Stimulated activated CD4-positive, alpha-beta T cell treated with anti-CD3 and anti-CD28 coated beads, TNF-alpha, amount 100 ng/mL, for 4 hours (primary cell): Measurements from ENCODE around the gene FAM131C.
"Not testable (repeated sequence)": the region's sequence is repeated elsewhere in the genome, so short reads cannot be mapped to it uniquely, and the experiment has no call there.

ENCODE experiments used
- DNase-seq, 3 experiments: peaks; one replicate each; pipeline ENCODE4 v3.0.0-alpha.2; 2020; ENCODE audit warnings: low read depth in 3 of 3

FAM131C gene

DNA sequence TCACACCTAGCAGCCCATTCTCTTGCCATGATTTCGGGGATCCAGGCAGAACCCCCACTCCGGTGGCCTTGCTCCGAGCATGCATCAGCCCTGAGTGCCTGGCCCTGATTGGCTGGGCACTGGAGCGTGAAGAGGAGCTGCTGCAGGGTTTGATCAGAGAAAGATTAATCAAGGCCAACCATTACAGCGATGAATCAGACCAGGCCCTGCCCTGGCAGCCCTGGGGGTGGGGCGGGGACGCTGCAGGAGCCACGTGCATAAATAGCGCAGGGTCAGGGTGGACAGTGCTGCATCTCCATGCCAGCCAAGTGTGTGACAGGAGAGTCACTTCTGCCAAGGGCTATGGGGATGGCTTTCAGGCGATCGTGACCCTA, 3.4 kb upstream of the FAM131C start:
- DNase-seq = no peak

DNA sequence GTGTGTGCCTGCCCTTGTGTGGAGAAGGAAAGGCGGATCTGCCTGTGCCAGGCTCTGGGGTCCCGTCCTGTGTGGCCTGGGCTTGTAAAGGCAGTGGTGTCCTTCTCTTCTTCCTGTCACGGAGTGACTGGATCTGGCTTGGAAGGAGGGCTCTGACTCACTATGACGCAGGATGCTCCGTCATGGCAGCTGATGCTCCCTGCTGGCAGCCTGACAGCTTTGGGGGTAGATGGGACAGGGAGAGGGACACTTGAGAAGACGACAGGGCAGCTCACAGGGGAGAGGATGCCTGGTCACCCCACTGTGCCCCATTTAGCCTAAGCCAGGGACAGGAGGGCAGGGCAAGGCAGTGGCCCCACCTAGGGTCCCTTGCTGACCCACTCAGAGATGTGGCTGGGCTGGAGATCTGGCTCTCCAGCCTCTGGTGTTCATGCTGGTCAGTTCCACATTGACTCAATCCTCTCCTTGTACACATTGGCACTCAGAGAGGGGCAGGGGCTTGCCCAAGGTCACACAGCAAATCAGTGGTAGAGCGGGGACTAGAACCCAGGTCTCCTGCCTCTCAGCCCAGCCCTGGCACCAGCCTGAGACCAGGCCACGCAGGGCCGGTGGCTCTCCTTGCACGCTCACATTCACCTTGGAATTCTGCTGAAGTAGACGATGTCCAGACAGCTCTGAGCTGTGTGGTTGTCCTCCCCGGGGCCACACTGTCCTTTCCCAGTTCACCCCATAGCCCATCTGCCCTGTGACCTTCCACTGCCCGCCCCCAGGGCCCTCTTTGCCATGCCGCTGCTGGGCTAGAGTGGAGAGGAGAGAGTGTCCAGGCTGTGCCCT, 2.8 kb upstream of the FAM131C start:
- no peak for DNase-seq

DNA sequence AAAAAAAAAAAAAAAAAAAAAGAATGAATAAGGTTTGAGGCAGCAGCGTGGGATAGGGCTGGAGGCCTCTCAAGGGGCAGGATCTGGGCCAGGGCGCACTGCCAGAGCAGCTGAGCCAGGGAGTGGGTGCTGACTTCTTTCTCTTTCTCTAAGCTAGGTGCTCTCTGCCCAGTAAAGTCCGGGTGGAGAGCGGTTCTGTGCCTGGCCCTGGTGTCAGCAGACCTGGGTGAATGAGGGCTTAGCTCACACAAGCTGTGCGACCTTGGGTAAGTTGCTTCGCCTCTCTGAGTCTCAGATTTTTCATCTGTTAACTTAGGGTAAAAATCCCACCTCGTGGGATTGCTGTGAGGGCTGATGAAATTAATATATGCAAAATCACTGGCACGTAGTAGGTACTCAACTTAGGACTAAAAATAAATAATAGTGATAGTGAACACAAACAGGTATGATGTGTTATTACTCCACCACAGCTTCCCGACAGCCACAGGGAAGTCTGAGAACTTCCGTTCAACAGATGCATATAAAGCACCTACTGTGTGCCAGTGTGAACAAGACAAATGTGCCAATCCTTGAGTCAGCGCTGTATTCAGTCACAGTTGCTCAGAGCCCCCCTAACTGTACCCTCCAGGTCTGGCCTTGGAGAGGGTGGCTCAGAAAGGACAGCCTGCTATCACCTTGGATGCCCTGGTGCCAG, 2.0 kb upstream of the FAM131C start:
- DNase-seq = no peak

- DNase-seq = no peak
These were observed 766 bp upstream of the FAM131C start for GRCh38 chr1:16074217-16074616.

GRCh38 chr1:16072616-16073484, 601 bp downstream of the FAM131C start:
- DNase-seq = no peak

DNA sequence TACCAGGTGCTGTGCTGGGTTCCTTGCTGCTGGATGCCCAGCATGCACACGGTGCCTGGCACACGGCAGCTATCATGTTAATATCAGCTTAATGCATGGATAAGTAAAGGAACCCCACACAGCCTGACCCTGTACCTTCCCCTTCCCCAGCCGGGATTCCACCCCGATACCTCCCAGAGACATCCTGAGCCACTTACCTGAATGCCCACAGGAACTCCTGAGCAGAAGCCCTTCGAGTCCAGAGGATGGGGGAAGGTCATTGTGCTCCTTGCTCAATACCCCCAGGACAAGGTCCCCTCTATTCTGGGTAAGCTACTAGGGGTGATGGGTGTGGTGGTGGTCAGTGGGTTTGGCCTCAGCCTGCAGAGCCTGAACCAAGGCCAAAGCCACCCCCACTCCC, 1.4 kb downstream of the FAM131C start:
- DNase-seq = no peak

DNA sequence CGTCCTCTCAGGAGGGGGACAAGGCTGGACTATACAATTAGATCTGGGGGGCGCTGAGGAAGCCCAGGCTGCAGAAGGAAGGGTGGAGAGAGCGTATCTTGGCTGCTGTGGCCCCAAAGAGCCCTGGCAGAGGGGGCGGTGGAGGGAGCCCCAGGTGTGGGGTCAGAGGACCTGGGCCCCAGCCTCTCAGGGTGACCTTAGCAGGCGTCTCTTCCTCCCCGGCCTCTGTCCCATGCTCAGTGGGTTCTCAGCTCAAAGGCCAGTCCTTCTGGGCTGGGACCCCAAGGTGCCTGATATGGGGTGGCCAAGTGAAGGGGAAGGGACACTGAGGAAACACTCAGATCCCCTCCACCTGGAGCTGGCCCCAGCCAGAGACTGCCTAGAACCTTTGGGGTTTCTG, 1.8 kb downstream of the FAM131C start:
- no peak for DNase-seq

DNA sequence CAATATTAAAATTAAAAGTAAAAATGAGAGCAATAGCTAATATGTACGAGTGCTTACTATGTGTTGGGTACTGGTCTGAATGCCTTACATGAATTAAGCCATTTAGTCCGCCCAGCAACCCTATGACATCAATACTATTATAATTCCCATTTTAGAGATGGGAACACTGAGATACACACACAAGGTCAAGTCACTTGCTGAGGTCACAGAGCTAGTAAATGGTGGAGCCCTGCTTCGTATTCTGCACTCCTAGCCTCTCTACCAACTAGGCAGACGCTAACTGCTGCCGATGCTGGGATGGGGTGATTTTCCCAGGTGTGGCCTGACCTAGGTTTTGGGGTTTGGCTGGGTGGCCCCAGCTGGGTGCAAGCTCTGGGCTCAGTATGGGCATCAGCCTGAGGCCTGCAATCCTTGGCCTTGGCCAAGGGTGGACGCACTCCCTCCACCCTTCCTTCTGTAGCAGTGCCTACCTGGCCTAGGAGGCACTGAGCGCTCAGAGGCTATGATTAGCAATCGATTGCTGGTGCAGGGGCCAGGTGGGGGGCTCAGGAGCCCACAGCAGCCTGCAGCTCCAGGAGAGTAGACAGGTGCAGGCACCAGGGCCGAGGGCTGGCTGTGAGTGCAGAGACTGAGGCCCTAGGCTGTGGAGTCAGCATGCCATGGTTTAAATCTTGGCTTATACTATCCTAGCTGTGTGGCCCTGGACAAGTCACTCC, 2.7 kb downstream of the FAM131C start:
- no peak for DNase-seq

DNA sequence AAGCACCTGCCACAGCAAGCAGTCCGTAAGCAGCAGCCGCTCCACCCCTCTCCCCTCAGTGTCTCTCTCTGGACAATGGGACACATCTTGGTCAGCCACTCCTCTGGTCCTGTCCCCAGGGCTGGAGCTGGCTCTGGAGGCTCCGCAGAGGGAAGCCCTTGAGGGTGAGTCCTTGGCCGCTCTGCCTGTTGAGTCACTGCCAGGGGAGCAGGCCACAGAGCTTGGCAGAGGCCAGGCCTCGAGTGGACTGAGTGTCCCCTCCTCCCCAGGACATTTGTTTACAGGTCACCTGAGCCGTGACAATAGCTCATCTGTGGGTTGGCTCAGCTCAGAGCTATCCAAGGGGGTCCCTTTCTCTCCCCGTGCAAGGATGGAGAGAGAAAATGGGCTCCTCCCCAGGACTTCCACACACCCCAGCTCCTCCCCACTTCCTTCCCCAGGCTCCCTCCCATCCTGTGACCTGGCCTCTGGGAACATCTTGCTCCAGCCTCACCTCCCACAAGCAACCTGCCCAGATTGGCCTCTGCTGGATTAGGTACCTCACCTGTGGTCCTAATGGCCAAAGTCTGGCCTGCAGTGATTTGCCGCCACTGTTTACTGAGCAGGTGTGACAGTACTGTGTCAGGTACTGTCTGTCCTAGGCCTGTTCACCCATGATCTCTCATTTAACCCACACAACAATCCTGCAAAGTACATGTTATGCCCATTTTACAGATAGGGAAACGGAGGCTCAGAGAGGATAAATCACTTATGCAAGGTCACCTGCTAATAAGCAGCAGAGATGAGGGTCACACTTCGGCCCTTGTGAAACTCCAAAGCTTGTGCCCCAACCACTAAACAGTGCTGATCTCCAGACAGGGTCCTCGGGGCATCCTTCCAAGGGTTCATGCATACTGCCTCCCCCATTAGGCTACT, 4.8 kb downstream of the FAM131C start:
- no peak for DNase-seq

GRCh38 chr1:16067933-16068332, 5.5 kb downstream of the FAM131C start:
- no peak for DNase-seq

DNA sequence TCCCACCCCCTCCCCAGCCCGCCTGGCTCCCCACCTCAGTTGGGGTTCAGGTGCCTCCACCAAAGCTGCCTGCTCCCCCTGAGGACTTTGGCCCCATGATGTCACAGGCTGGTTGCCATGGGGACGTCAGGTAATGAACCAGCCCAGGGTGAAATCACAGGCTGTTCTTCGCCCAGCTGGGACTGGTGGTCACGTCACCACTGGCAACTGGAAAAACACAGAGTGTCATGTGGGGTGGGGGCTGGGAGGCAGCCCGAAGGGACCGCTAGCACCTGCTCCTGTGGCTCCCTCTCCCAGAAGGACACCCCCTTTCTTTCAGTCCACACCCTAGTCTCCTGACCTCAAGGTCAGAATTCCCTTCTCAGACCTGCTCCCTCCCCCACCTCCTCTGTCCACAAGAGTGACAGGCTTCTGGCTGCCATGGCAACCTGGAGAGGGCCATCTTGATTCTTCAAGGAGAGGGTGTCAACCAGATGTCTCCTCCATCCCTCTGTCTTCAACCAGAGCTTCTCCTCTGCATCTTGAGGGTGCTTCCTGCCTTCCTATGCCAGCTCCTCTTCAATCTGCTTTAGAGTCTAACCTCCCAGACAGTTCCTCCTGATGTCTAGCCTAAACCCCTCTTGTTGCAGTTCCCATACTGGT, 6.2 kb downstream of the FAM131C start:
- DNase-seq = no peak

DNA sequence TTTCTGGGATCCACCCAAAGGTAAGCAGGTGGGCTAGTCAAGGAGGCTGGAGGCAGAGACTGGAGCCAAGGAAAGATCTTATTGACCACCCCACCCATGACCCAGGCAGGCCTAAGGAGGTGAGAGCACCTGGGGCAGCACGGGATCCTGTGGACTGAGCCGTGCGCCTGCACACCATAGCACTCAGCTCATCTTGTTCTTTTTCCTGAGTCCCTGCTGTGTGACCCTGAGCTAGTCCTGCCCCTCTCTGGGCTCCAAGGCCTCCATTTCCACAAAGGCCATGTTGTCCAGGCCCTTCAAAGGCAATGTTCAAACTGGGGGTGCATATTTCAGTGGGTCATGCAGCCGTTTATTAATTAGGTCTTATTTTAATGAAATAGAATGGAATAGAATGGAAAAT, 7.2 kb downstream of the FAM131C start:
- DNase-seq = no peak

DNA sequence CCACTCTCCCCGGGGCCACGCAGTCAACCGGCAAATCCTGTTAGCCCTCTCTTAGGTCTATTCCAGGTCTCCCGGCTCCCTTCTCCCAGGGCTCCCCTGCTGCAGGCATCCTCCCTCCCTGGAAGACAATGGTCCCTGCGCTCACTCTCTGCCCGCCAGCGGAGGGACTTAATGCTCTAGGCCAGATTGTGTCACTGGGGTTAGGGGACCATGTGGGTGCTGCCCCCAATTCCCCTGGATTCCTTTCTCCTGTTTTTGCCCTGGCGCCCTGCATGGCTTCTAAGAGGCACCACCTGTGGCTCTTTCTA, 8.2 kb downstream of the FAM131C start:
- DNase-seq = no peak

- no peak for DNase-seq
These were observed 8.7 kb downstream of the FAM131C start for GRCh38 chr1:16064536-16065268.

GRCh38 chr1:16063921-16064320, 9.5 kb downstream of the FAM131C start:
- no peak for DNase-seq

DNA sequence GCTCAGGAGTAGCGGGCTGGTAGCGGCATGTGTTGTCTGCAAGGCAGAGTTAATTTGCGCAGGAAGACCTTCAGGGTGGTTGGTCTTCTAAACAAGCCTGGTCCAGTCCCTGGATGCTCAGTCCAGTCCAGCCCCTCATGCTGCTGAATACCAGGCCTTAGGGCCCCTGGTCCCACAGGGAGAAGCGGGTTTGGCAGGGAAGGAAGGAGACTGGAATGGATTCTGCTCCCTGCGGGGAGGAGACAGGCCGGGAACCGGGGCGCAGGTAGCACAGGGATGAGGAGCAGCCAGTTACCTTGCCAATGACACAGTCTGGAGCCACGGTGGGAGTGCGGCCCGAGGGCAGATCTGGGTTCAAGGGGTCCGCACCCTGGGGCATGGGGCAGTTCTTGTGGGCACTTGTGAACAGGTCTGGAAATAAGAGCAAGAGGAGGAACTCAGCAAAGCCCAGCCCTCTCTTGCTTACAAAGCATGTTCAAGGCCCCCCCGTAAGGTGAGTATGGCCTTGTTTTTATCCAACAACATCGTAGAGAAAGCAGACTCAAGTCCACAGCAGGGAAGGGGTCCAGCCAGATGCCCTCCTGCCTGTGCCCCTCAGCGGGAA, 10.1 kb downstream of the FAM131C start:
- no peak for DNase-seq

DNA sequence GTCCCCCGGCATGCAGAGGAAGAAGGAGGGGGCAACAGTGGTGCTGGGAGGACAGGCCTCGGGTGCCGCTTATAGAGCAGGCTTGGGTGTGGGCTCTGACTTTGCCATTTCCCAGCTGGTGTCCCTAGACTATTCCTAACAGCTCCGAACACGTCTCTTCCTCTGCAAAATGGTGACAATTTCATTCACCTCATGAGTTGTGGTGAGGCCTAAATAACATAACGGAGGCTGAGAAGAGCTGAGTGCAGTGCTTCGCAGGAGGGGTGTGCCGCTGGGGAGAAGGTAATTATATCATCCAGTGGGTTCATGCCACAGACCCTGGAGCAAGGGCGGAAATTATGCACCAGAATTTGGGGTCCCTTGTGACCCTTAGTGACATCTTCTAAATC, 10.8 kb downstream of the FAM131C start:
- not testable (repeated sequence) for DNase-seq

- DNase-seq = not testable (repeated sequence)
These were observed 11.3 kb downstream of the FAM131C start for GRCh38 chr1:16061989-16062686.

GRCh38 chr1:16061266-16061665, 12.2 kb downstream of the FAM131C start:
- DNase-seq = no peak
